Measurements from ENCODE around the gene RAB35. TPM values are rescaled to one million over a fixed set of nuclear protein-coding genes. Genes with fewer than 3 reads are reported as not detected.

RAB35 gene
- total and polyA plus RNA-seq, 9 of the 15 experiments (the other 6 are each of a cell fraction or from before 2014, with no cell fraction given), result 0.65 to 76.3 (median 38.9) TPM

DNA sequence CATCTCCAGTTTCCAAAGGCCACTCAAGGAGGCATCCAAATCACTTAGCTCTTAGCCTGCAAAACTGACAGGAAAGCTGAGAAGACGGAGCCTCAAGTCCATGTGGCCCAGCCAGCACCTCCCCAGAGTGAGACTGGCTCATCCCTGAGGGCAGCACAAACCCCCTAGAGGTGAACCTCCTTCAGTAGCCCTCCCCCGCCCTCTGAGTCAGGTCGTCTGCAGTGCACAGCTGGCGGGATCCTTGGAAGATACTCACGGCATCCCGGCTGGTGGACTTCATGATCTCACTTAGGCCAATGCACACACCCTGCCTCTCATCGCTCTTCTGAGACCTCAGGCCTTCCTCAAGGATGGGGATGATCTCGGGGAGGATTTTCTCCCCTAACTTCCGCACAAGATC lies 24.1 kb upstream of the RAB35 start:
- WGBS (ENCODE audit: insufficient coverage, low coverage, missing lambda C conversion rate), result 88% methylated on average over 7 of the region's 9 CpGs
- H3K4me2 ChIP-seq (ENCODE audit: insufficient read depth, low read length), result no peak overlapping the region
- no peak overlapping the region for H2AFZ ChIP-seq (ENCODE audit: low read depth, low read length)
- no peaks in the 10 kb centered on the region for H3K79me2 ChIP-seq (ENCODE audit: control insufficient read depth, insufficient read depth, low read length)
- H3K9me1 ChIP-seq (ENCODE audit: control insufficient read depth, insufficient read depth, low read length), result no peaks in the 10 kb centered on the region
- FAIRE-seq (no peak), DNase-seq (ENCODE audit: extremely low read depth in 1 of 4, low spot score in 3 of 4) (no peak), ATAC-seq (no peak)
- no peaks in the 10 kb centered on the region for H3K27me3 ChIP-seq (ENCODE audit: control insufficient read depth in 2 of 2, insufficient read depth in 2 of 2, low read length in 2 of 2)
- no peak overlapping the region for H3K4me3 ChIP-seq
- no peak overlapping the region for H3K27ac ChIP-seq (ENCODE audit: extremely low read depth, low read depth, low read length)
- CTCF ChIA-PET (ENCODE audit: low intra/inter-chr PET ratio), result no interaction called here
- H3K36me3 ChIP-seq (ENCODE audit: control insufficient read depth, insufficient read depth, low read length), result peaks cover 96% of the 10 kb centered on the region
- H4K20me1 ChIP-seq (replicated peaks; ENCODE audit: control insufficient read depth, insufficient read depth, low read length), result no peaks in the 10 kb centered on the region
- no peak overlapping the region for H3K9ac ChIP-seq (ENCODE audit: insufficient read depth in 1 of 2, low read depth in 2 of 2, low read length in 2 of 2)
- TF ChIP-seq ERF (CRISPR knock-in tag; IDR thresholded peaks at IDR 0.05), result no peak
- no peak for TF ChIP-seq L3MBTL2 (IDR thresholded peaks at IDR 0.05)
- intact Hi-C loops (cut with micrococcal nuclease), result no loop called here
- H3K9me3 ChIP-seq (replicated peaks; ENCODE audit: control insufficient read depth, insufficient read depth, low read depth, low read length), result no peaks in the 10 kb centered on the region
- in situ Hi-C loops (cut with MboI), result loop anchor here (5.0 kb wide), 1 partner anchor 47 kb away; no protein-coding TSS in a partner anchor
- H3K4me1 ChIP-seq (replicated peaks in 1 of 2; ENCODE audit: control insufficient read depth in 2 of 2, insufficient read depth in 2 of 2, low read length in 2 of 2), result no peaks in the 10 kb centered on the region
- POLR2A ChIA-PET, result interaction anchor here (0.8 kb wide), 1 partner anchor 61 kb away, joined by 3 read pairs; the partner anchor contains the start of gene RPLP0
- no TSS peak for BruUV-seq (replicated peaks)

DNA sequence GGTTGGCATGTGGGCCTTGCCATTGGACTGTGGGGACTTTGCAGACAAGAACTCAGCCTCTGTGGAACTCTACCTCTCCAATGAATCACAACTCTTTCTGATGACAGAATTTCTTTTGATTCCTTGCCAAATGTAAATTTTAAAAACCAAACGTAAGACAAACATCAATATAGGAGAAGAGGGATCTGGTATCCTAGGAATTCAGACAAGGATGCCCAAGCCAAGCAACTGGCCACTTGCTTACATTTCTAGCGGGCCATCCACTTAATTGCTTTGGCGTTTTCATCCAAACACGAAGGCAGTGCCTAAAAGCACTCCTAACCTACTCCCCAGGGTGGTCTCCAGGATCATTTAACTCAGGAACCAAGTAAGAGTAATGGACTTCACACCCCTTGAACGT lies 23.4 kb upstream of the RAB35 start:
- Histone ChIP-seq H3K9me1 (ENCODE audit: control insufficient read depth, insufficient read depth, low read length) (no peaks in the 10 kb centered on the region), H3K9me3 (replicated peaks; ENCODE audit: control insufficient read depth, insufficient read depth, low read depth, low read length) (no peaks in the 10 kb centered on the region), H3K36me3 (ENCODE audit: control insufficient read depth, insufficient read depth, low read length) (peaks cover 95% of the 10 kb centered on the region), H3K4me2 (ENCODE audit: insufficient read depth, low read length) (no peak overlapping the region), H3K27ac (ENCODE audit: extremely low read depth, low read depth, low read length) (no peak overlapping the region), H3K4me3 (no peak overlapping the region), H3K79me2 (ENCODE audit: control insufficient read depth, insufficient read depth, low read length) (no peaks in the 10 kb centered on the region), H2AFZ (ENCODE audit: low read depth, low read length) (no peak overlapping the region), H3K4me1 (replicated peaks in 1 of 2; ENCODE audit: control insufficient read depth in 2 of 2, insufficient read depth in 2 of 2, low read length in 2 of 2) (no peaks in the 10 kb centered on the region), H4K20me1 (replicated peaks; ENCODE audit: control insufficient read depth, insufficient read depth, low read length) (no peaks in the 10 kb centered on the region), H3K9ac (ENCODE audit: insufficient read depth in 1 of 2, low read depth in 2 of 2, low read length in 2 of 2) (no peak overlapping the region), H3K27me3 (ENCODE audit: control insufficient read depth in 2 of 2, insufficient read depth in 2 of 2, low read length in 2 of 2) (no peaks in the 10 kb centered on the region)
- 86% methylated on average over 5 of the region's 5 CpGs for WGBS (ENCODE audit: insufficient coverage, low coverage, missing lambda C conversion rate)
- BruUV-seq (replicated peaks), result no TSS peak
- POLR2A ChIA-PET, result interaction anchor here (0.8 to 1.0 kb wide), 2 partner anchors 61 kb away, joined by 3 read pairs; partner anchors contain the start of gene RPLP0
- CTCF ChIA-PET (ENCODE audit: low intra/inter-chr PET ratio), result no interaction called here
- FAIRE-seq (no peak), DNase-seq (ENCODE audit: extremely low read depth in 1 of 4, low spot score in 3 of 4) (no peak), ATAC-seq (no peak)
- in situ Hi-C loops (cut with MboI) (loop anchor here (5.0 kb wide), 1 partner anchor 47 kb away; no protein-coding TSS in a partner anchor), intact Hi-C loops (cut with micrococcal nuclease) (no loop called here)
- TF ChIP-seq SMARCB1 (IDR thresholded peaks at IDR 0.05; ENCODE audit: insufficient read length, low read depth) (no peak), KLF16 (IDR thresholded peaks at IDR 0.05) (no peak), RNF219 (CRISPR knock-in tag; IDR thresholded peaks at IDR 0.05) (no peak), BCL6 (CRISPR knock-in tag; IDR thresholded peaks at IDR 0.05) (no peak), SMARCC2 (IDR thresholded peaks at IDR 0.05; ENCODE audit: low read depth) (no peak), BACH1 (tag; IDR thresholded peaks at IDR 0.05) (no peak), ZBTB26 (CRISPR knock-in tag; IDR thresholded peaks at IDR 0.05) (no peak), PCBP2 (IDR thresholded peaks at IDR 0.05; ENCODE audit: low read depth, low read length, poor library complexity, severe bottlenecking) (no peak)
- TF ChIP-seq, protein P1, sequence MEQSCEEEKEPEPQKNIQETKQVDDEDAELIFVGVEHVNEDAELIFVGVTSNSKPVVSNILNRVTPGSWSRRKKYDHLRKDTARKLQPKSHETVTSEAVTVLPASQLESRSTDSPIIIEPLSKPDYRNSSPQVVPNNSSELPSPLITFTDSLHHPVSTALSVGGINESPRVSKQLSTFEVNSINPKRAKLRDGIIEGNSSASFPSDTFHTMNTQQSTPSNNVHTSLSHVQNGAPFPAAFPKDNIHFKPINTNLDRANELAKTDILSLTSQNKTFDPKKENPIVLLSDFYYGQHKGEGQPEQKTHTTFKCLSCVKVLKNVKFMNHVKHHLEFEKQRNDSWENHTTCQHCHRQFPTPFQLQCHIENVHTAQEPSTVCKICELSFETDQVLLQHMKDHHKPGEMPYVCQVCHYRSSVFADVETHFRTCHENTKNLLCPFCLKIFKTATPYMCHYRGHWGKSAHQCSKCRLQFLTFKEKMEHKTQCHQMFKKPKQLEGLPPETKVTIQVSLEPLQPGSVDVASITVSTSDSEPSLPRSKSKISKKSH (CRISPR knock-in tag; IDR thresholded peaks at IDR 0.05), result no peak
